ENCODE results near the gene TPCN2.
A peak's percentile ranks its signal among the peaks of the same experiment; 100 is the strongest.
"Not testable (repeated sequence)": the region's sequence is repeated elsewhere in the genome, so short reads cannot be mapped to it uniquely, and the experiment has no call there.

Gene TPCN2

DNA sequence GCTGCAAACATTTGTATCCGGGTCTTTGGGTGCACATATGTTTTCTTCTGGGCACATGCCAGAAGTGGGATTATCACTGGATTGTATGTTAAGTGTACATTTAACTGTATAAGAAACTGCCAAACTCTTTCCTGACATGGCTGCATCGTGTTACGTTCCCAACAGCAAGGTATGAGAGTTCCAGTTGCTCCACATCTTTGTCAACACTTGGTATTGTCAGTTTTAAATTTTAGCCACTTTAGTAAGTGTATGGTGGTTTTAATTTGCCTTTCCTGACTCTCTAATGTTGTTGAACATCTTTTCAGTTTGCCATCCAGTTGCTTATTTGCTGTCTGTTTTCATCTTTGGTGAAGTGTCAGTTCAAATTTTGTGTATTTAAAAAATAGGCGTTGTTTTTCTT lies 84.5 kb downstream of the TPCN2 start:
- DNase-seq = no peak

DNA sequence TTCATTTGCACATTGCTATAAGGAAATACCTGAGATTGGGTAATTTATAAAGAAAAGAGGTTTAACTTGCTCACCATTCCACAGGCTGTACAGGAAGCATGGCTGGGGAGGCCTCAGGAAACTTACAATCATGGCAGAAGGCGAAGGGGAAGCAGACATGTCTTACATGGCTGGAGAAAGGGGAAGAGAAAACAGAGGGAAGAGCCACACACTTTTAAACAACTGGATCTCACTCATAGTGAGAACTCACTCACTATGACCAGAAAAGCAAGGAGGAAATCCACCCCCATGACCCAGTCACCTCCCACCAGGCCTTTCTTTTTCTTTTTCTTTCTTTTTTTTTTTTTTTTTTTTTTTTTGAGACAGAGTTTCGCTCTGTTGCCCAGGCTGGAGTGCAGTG lies 85.5 kb downstream of the TPCN2 start:
- not testable (repeated sequence) for DNase-seq

DNA sequence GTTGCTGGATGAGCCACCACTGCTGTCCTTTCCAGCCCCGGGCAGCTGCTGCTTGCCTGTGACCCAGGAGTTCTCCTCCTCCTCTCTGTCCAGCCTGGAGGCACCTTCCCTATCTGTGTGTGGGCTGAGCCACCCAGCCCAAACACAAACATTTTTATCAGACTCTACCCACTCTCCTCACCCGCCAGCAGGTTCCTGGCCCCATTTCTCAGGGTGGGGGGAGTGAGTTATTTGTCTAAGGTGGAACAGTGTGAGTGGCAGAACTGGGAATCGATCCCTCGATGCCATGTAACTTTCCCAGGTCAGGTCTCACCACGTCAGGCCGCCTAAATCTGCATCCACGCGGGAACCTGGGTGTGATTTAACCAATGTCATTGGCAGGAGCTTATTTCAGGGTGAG lies 86.2 kb downstream of the TPCN2 start:
- DNase-seq = no peak

DNA sequence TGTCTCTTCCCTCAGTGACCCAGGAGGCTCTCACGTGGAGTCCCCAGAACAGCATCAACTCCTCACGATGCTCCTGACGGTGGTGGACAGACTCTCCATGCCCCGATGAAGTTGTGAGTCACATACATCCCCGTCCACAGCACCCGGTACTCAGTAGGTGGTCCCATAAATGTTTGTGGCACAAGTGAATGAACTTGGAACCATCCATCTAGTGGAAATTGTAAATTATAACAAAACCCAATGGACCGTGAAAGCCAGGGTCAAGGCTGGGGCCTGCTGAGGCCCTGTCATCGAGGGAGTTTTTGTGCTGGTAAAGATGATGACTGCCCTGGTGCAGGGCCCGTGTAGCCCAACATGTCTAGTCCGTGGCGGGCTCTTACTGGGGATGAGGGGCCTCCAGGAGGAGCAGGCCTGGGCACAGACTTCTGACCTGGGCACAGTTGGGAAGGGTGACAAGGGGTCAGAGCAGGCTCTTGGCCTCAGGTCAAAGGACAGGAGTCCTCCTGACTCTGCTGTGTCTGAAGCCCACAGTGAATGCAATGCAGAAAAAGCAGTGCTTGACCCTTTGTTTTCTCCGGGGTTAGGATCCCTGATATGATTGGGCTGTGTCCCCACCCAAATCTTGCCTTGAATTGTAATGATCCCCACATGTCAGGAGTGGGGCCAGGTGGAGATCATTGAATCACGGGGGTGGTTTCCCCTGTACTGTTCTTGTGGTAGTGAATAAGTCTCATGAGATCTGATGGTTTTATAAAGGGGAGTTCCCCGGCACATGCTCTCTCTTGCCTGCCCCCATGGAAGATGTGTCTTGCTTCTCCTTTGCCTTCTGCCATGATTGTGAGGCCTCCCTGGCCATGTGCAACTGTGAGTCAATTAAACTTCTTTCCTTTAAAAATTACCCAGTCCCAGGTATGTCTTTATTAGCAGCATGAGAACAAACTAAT lies 87.0 kb downstream of the TPCN2 start:
- DNase-seq = no peak

DNA sequence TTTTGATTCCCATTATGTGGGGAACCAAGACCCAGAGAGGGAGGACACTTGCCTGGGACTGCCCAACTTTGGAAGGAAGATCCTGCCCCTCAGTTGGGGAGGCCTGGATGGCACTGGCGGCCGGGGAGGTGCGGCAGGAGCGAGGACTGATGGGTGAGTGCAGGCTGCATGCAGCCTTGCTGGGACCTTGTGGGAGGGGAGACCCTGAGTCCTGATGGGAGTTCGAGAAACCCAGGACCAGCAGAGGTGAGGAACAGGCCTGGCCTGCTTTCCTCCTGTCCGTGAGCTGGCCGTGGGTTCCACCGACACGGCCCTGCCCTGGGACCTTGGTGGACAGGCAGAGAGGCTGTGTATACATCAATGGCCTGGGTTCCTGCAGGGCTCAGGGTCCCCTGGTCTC lies 87.7 kb downstream of the TPCN2 start:
- no peak for DNase-seq

DNA sequence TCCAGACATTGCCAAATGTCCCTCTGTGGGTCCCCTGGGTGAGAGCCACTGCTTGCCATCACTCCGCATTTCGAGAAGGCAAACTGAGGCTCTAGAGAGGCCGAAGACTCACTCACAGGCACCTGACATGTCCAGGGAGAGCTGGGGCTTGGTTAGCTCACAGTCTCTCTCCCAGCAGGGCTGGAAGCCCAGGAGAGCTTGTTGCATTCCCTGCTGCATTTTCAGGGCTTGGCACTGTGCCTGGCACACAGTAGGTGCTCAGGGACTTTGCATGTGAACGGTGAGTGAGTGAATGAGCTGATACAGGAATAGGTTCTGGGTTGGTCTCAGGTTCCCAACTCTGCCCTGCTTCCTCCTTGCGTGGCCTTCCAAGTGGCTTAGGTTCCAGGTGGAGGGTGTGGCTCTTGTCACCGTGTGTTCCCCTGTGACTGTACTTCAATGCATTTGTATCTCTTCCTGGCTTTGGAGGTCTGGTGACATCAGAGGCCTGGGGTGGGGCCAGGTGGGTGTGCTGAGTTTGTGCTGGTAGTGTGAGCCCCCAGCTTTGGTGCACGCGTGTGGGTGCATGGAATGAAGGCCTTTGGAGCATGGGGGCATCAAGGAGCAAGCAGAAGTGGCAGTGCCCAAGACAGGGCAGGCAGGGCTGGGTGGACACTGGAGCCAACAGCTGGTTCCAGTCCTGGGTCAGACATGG lies 88.6 kb downstream of the TPCN2 start:
- DNase-seq = no peak

DNA sequence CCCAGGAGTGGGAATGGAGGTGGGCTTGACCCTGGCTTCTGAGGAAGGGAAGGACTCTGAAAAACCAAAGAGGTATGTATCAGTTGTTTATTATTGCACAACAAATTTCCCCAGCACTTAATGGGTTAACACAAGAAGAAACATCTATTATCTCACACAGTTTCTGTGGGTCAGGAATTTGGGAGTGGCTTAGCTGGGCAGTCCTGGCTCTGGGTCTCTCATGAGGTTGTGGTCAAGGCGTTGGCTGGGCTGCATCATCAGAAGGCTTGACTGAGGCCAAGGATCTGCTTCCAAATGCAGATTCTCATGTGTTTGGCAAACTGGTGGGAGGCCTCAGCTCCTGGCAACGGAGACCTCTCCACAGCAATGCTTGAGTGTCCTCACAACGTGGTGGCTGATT lies 89.5 kb downstream of the TPCN2 start:
- DNase-seq = no peak

DNA sequence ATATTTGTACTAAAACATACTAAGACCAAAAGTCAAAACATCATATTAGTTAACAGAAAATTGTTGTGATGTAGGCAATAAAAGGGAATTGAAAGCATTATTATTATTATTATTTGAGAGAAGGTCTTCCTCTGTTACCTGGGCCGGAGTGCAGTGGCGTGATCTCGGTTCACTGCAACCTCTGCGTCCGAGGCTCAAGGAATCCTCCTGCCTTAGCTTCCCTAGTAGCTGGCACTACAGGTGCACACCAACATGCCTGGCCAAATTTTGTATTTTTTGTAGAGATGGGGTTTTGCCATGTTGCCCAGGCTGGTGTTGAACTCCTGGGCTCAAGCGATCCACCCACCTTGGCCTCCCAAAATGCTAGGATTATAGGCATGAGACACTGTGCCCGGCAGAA lies 91.4 kb downstream of the TPCN2 start:
- not testable (repeated sequence) for DNase-seq

DNA sequence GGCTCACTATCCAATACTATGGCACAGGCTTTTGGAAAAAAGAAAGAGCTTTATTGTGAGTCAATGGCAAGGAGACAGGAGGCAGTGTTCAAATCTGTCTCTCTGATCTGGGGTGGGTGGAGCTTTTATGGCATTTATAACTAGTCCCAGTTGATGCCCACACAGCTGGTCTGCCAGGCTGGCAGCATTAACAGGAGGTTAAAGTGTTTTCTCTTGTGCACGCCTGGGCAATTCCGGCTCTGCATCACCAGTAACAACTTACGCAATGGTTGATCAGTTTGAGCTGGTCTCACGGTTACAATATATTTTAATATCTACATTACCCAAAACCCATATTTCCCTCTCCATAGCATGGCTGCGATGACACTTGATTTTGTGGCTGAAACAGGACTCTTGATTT lies 91.9 kb downstream of the TPCN2 start:
- DNase-seq = no peak

DNA sequence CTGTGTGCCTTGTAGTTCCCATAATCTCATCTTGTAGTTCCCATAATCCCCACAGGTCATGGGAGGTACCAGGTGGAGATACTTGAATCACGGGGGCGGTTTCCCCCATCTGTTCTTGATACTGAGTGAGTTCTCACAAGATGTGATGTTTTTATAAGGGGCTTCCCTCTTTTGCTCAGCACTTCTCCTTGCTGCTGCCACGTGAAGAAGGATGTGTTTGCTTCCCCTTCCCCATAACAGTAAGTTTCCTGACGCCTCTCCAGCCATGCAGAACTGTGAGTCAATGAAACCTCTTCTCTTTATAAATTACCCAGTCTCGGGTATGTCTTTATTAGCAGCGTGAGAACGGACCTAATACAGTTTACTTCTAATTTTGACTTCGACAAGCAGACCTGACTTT lies 93.0 kb downstream of the TPCN2 start:
- DNase-seq = no peak

DNA sequence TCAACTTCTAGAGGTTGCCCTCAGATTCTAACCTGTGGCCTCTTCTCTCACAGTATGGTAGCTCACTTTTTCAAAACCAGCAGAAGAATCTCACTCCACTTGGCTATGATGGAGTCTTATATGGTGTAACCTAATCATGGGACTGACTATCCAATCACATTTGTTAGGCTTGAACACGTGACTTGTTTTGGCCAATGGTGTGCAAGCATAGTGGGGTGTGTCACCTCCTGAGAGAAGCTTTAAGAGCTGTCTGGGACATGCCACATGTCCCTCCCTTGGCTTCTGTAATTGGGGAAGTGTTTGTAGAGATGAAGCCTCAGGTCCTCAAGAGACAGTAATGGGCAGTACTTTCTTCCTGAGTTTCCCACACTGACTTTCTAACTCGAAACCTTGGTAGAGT lies 94.2 kb downstream of the TPCN2 start:
- DNase-seq = no peak

DNA sequence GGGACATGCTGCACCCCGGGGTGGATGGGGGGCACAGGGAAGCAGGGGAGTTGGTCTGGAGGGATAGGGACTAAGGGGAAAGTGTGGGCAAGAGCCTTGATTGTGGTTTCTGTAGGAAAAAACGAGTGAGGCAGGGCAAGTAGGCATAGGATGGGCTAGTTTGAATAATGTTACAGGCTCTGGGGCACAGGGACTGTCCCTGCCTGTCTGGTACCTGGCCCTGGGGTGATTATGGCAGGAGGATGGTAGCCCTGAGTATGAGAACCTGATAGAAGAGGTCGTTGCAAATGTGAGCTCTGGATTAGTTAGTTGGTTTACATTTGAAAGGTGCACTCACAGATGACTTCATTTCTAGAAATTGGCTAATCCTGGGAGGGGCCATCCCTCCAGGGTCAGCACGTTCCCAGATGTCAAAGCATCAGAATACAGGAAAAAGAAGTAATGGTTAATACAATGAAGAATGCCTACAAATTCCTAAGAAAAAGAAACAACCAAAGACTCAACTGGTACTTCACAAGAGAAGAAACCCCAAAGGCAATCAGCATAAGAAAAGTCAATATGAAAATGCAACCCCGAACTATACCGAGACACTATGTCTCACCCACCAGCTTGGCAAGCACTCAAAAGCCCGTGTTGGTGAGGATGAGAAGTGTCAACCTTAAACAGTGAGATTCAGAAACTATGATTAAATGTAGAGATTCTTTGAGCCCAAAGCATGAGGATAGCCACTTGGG lies 95.8 kb downstream of the TPCN2 start:
- peak; percentile 64 for DNase-seq

DNA sequence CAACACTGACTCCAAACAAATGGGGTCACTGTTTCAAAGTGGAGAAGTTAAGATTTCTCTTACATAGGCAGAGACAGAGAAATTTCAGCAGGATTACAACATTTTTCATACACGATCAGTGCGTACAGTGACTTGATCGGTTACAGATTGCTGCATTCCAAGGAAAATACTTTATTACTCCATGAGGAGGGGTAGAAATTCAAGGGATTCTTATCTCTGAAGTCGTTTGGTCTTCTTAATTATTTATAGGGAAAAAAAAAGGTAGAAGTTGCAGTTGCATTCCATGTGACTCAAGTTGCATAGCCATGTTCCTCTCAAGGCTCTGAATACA lies 96.3 kb downstream of the TPCN2 start:
- no peak for DNase-seq

DNA sequence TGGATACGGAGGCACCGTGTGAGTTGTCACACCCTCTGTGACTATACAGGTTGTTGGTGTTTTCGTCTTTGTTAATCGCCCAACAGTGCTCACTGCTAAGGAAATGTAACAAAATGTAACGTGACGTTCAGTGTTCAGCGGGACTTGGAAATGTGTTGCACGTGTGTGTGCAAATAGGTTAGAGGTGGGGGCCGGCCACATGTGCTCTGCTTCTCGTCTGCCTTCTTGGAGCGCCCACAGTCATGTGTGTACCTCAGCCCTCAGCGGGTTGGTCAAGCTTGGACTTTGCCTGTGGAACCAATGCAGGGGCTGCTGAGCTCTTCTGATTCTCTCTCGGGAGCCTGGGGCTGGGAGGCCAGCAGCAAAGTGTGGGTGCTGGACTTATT lies 99.6 kb downstream of the TPCN2 start:
- DNase-seq = no peak

DNA sequence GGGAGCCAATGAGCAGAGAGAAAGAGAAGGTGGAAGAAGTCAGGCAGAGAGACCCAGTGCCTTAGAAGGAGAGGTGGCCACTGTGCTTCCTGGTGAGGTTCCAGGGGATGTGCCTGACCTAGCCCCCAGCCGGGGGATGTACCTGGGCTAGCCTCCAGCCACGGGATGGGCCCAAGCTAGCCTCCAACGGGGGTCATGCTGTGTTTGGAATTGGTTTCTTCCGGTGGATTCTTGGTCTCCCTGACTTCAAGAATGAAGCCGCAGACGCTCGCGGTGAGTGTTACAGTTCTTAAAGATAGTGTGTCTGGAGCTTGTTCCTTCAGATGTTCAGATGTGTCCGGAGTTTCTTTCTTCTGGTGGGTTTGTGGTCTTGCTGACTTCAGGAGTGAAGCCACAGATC lies 100.1 kb downstream of the TPCN2 start:
- no peak for DNase-seq

DNA sequence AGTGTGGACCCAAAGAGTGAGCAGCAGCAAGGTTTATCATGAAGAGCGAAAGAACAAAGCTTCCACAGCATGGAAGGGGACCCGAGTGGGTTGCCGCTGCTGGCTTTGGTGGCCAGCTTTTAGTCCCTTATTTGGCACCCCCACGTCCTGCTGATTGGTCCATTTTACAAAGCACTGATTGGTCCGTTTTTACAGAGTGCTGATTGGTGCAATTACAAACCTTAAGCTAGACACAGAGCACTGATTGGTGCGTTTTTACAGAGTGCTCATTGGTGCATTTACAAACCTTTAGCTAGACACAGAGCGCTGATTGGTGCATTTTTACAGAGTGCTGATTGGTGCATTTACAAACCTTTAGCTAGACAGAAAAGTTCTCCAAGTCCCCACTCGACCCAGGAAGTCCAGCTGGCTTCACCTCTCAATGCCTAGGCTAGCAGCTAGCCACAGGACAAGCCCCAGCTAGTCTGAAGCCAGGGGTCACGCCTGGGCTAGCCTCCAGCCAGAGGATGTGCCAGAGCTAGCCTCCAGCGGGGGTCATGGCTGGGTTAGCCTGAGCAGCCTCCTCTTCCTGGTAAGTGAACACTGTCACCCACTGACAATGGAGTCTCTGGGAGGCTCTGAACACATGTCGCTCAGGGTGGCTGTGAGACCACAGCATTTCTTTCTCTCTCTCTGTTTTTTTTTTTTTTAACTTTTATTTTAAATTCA lies 100.8 kb downstream of the TPCN2 start:
- not testable (repeated sequence) for DNase-seq

DNA sequence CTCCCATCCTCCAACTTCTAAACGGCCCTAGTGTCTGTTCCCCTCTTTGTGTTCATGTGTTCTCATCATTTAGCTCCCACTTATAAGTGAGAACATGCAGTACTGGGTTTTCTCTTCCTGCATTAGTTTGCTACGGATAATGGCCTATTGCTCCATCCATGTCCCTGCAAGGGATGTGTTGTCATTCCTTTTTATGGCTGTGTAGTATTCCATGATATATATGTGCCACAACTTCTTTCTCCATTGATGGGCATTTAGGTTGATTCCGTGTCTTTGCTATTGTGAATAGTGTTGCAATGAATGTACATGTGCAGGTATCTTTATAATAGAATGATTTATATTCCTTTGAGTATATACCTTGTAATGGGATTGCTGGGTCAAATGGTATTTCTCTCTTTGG lies 101.4 kb downstream of the TPCN2 start:
- DNase-seq = no peak

DNA sequence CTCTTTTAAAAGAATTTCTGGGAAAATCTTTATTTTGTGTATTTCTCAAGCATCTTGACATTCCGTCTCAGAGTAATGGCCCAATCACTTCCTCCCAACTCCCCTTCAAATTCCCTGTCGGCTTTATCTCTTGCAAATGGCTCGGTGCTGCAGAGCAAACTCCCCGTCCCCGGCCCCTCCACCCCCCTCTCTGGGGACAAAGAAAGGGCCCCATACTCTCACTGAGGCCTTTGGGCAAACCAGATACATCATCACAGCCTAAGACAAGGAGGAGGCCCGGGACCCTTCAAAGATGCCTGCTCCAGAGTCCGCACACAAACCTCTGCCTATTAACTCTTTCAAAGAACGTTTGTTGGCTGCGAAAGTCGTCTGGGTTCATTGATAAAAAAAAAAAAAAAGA lies 103.1 kb downstream of the TPCN2 start:
- DNase-seq = no peak

DNA sequence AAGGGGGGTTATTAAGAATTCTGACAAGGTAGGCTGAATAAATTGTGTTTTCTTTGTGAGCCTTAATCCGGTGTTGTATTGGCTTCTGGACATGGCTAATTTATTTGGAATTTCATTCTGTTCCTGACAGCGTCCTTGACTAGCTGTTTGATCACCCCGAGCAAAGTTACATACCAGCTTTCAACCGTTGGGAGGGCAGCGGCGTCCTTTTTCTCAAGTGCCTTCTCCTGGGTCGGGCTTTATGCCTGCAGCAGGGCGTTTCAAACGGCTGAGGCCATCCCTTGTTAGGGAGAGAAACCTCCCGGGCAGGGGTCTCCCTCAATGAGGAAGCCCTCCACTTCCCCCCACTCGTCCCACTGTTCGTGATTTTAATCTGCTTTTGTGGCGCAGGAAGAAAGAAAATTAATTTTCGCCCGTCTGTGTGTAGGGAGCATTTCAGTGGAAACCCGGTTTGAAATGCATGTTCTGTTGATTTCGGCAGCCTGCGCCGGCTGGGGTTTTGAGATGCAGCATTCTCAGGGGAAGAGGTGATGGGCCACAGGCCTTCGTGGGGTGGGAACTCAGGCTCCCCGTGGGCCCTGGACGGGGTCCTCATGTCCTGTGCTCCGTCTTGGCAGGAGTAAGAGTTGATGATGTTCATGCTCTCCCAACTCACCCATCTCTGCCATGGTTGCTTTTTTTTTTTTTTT lies 104.1 kb downstream of the TPCN2 start:
- DNase-seq = no peak

DNA sequence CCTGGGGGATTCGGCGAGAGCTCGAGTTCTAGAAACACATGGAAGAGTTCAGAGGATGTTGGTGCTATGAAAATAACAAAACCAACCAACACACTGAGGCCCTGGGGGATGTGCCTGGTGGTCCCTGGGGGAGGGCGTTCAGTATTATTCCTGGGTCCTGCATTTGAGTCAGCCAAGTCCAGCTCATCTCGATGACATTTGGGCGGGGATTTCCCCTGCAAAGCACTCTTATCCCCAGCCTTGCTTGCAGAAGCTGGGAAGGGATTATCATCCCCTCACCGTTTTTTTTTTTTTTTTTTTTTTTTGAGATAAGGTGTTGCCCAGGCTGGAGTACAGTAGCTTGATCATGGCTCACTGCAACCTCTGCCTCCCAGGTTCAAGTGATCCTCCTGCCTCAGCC lies 104.9 kb downstream of the TPCN2 start:
- DNase-seq = no peak

DNA sequence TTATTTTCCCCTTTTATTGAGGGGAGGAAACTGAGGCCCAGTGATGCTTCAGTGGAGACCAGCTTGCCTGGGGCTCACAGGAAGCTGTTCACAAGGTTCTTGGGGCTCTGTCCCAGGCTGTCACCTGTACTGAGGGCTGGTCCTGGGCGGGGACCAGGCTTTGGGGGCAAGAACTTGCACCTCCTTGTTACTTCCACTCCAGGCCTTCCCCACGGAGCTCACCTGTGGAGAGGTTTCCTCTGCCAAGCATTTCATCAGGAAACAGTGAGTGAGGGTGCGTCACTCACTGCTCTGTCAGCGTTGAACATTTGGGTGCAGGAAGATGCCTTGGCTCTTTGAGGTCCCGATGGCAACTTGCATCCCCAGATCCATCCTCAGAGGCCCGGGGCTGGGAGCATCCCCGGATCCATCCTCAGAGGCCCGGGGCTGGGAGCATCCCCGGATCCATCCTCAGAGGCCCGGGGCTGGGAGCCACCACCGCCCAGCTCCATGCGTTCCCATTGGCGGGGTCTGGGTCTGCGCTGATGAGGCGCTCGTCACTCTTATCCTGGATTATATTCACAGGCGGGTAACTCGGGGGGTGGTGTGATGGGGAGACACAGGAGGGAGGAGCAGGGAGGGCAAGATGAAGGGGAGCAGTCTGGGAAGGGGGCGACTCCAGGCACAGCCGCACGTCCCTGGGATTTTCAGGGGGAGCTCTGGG lies 105.6 kb downstream of the TPCN2 start:
- no peak for DNase-seq

DNA sequence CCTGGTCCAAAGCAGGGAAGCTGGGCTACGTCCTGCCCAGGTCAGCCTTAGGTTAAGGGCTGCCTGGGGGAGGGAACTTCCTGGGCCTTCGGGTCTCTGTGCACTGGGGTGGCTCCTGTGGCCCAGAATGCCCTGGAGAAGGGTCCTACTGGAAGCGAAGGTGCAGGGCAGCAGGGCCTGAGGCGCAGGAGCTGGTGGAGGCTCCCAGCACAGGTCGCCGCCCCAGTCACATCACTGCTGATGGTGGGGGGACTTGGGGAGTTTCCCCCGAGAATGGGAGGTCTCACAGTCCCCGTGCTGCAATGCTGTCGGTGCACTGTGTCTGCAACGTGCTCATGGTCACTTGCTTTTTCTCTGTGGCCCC lies 106.2 kb downstream of the TPCN2 start:
- DNase-seq = no peak

Measured in stimulated activated CD8-positive, alpha-beta memory T cell treated with anti-CD3 and anti-CD28 coated beads, Interleukin-4, amount 100 ng/mL, for 48 hours (primary cell).